Measurements from ENCODE around the gene RCVRN. TPM values are rescaled to one million over a fixed set of nuclear protein-coding genes. Genes with fewer than 3 reads are reported as not detected.

The RCVRN gene
- total and polyA plus RNA-seq, 8 donors: 0.18 to 0.75 TPM; not detected in 6

DNA sequence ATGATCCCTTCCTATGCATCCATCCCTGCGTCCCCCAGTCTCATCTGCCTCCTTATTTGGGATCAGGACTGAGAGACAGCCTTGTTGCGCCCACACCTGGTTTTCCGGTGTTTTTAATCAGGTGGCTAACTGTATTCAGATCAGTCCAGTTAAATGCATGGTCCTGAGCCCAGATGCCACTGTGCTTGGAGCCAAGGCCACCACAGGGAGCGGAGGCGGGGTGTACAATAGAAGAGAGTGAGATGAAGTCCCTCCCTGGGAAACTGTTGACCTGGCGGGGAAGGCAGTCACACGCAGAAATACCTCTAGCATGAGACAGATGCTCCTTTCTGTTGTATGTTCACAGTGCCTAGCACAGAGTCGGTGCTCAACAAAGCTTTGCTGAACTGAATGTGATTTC is 6.3 kb downstream of the RCVRN start:
- peaks cover 0 to 5% (median 0%) of the 10 kb centered on the region in 3 donors for H3K27me3 ChIP-seq
- peak overlapping the region in 2 of 5 donors; percentile 73 to 81 for H3K27ac ChIP-seq
- intact Hi-C loops (cut with DNase I; ENCODE audit: low total_unique reads): no loop called here
- H3K9me3 ChIP-seq: peaks cover 0 to 3% (median 0%) of the 10 kb centered on the region in 4 donors
- no peak overlapping the region for H3K4me3 ChIP-seq
- no peaks in the 10 kb centered on the region for H3K36me3 ChIP-seq
- TF ChIP-seq POLR2A (IDR thresholded peaks at IDR 0.05) (no peak), EP300 (IDR thresholded peaks at IDR 0.05) (no peak), CTCF (IDR thresholded peaks at IDR 0.05) (no peak), POLR2AphosphoS5 (IDR thresholded peaks at IDR 0.05) (no peak)
- no peak for DNase-seq
- peaks cover 0 to 20% (median 9%) of the 10 kb centered on the region in 4 donors for H3K4me1 ChIP-seq
- WGBS, 5 donors: 91 to 98% (median 94%) methylated on average over 6 to 8 of the region's 8 CpGs

GRCh38 chr17:9897372-9897968 is 7.6 kb downstream of the RCVRN start:
- TF ChIP-seq POLR2AphosphoS5 (IDR thresholded peaks at IDR 0.05): no peak
- no peak for TF ChIP-seq EP300 (IDR thresholded peaks at IDR 0.05)
- TF ChIP-seq CTCF (IDR thresholded peaks at IDR 0.05): no peak
- no peak for TF ChIP-seq POLR2A (IDR thresholded peaks at IDR 0.05)
- WGBS, 5 donors: 74 to 81% (median 79%) methylated on average over 13 of the region's 13 CpGs

DNA sequence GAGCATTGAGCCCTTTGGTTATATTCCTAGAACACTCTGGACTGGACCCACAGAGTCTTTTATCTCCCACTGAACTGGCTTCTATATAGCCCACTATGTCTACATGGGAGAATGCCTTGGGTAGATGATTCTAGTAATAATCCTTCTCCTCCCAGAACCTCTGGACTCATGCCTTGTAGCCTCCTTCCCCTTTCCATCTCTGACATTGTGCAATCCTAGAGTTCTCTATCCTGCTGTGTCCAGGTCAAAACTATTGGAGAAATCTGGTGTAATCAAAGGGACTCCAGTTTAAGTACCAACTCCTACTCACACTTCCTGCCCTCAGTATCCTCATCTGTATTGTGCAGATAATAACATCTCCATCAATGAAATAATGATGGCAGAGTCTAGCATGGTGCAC is 9.1 kb downstream of the RCVRN start:
- no peak overlapping the region for H3K4me3 ChIP-seq
- intact Hi-C loops (cut with DNase I; ENCODE audit: low total_unique reads): no loop called here
- peaks cover 0 to 15% (median 6%) of the 10 kb centered on the region in 4 donors for H3K4me1 ChIP-seq
- peaks cover 0 to 3% (median 0%) of the 10 kb centered on the region in 4 donors for H3K9me3 ChIP-seq
- no peak overlapping the region for H3K27ac ChIP-seq
- DNase-seq: no peak
- TF ChIP-seq EP300 (IDR thresholded peaks at IDR 0.05) (no peak), POLR2A (IDR thresholded peaks at IDR 0.05) (no peak), POLR2AphosphoS5 (IDR thresholded peaks at IDR 0.05) (no peak), CTCF (IDR thresholded peaks at IDR 0.05) (no peak)
- peaks cover 0 to 5% (median 0%) of the 10 kb centered on the region in 3 donors for H3K27me3 ChIP-seq
- no peaks in the 10 kb centered on the region for H3K36me3 ChIP-seq

More at GRCh38 chr17:9897372-9897968, 7.6 kb downstream of the RCVRN start:
- DNase-seq: no peak
- H3K4me1 ChIP-seq: peaks cover 0 to 20% (median 9%) of the 10 kb centered on the region in 4 donors
- H3K27ac ChIP-seq: no peak overlapping the region
- no peaks in the 10 kb centered on the region for H3K36me3 ChIP-seq
- intact Hi-C loops (cut with DNase I; ENCODE audit: low total_unique reads): no loop called here
- H3K4me3 ChIP-seq: no peak overlapping the region
- H3K27me3 ChIP-seq: peaks cover 0 to 5% (median 0%) of the 10 kb centered on the region in 3 donors
- H3K9me3 ChIP-seq: peaks cover 0 to 3% (median 0%) of the 10 kb centered on the region in 4 donors

GRCh38 chr17:9894231-9894630 is 10.8 kb downstream of the RCVRN start:
- Histone ChIP-seq H3K4me1 (peaks cover 0 to under 1% (median 0%) of the 10 kb centered on the region in 4 donors), H3K36me3 (no peaks in the 10 kb centered on the region), H3K9me3 (peaks cover 0 to 3% (median 0%) of the 10 kb centered on the region in 4 donors), H3K4me3 (no peak overlapping the region), H3K27me3 (peaks cover 0 to 5% (median 0%) of the 10 kb centered on the region in 3 donors), H3K27ac (no peak overlapping the region)
- WGBS, 5 donors: 86 to 97% (median 92%) methylated on average over 3 of the region's 3 CpGs
- DNase-seq: no peak
- intact Hi-C loops (cut with DNase I; ENCODE audit: low total_unique reads): no loop called here
- TF ChIP-seq POLR2A (IDR thresholded peaks at IDR 0.05) (no peak), CTCF (IDR thresholded peaks at IDR 0.05) (no peak), EP300 (IDR thresholded peaks at IDR 0.05) (no peak), POLR2AphosphoS5 (IDR thresholded peaks at IDR 0.05) (no peak)
